Measurements from ENCODE around the gene HEXIM1. TPM values are rescaled to one million over a fixed set of nuclear protein-coding genes. Genes with fewer than 3 reads are reported as not detected.

The HEXIM1 gene
- total RNA-seq, 5 donors from 2014 or later (not counting 1 experiment from before 2014, with no cell fraction given) = 32.3 to 55.9 (median 34.5) TPM

DNA sequence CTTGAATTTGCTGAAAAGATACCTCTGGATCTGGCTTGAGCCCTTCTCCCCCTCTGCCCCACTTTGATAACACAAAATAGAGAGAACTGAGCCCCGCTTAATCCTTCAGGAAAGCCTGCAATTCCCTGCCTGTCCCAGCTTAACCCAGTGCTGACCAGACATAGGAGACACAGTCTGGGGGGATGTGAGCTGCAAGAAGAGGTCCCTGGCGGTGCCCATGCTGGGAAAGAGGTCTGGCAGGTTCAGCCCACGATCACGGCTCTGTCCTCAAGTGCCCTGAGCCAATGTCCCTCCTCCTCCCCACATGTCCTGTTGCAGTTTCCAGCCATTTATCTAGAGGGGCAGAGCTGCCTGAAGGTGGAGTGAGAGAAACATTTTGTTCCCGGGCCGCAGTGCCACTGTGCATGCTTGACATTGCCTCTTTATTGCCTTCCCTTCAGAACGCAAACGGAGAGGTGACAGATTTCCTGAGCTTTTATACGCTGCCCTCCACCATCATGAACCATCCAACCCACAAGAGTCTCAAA, 44.9 kb upstream of the HEXIM1 start:
- Mint-ChIP-seq H3K4me1 (no peaks in the 10 kb centered on the region), H3K27ac (no peak overlapping the region), H3K4me3 (no peak overlapping the region), H3K36me3 (peaks cover 50% of the 10 kb centered on the region), H3K9me3 (no peaks in the 10 kb centered on the region), H3K27me3 (no peaks in the 10 kb centered on the region)
- DNase-seq (no peak), ATAC-seq (replicated peaks in 1 of 4) (no peak)
- ChIA-PET POLR2A (no interaction called here), CTCF (interaction anchor here in 1 of 2 donors (0.5 kb wide), 1 partner anchor 100 kb away, joined by 5 read pairs; no protein-coding TSS in a partner anchor)
- no peaks in the 10 kb centered on the region for H3K9me3 ChIP-seq
- WGBS (ENCODE audit: insufficient coverage) = 94% methylated on average over 6 of the region's 9 CpGs
- H3K36me3 ChIP-seq (ENCODE audit: control insufficient read depth in 2 of 2, extremely low read depth in 1 of 2, insufficient read depth in 1 of 2, low read length in 1 of 2) = peaks cover 35 to 87% of the 10 kb centered on the region in 2 donors
- H3K27ac ChIP-seq (ENCODE audit: low read length) = no peak overlapping the region
- H3K4me3 ChIP-seq (ENCODE audit: control insufficient read depth in 1 of 2, extremely low read depth in 1 of 2, low read length in 1 of 2) = no peak overlapping the region
- H3K27me3 ChIP-seq (replicated peaks in 1 of 2; ENCODE audit: control insufficient read depth in 2 of 2, extremely low read depth in 1 of 2, insufficient read depth in 2 of 2, low read length in 1 of 2) = no peaks in the 10 kb centered on the region
- no peaks in the 10 kb centered on the region for H3K4me1 ChIP-seq (ENCODE audit: control insufficient read depth in 1 of 2, extremely low read depth in 1 of 2, insufficient read depth in 2 of 2, low read length in 2 of 2)

DNA sequence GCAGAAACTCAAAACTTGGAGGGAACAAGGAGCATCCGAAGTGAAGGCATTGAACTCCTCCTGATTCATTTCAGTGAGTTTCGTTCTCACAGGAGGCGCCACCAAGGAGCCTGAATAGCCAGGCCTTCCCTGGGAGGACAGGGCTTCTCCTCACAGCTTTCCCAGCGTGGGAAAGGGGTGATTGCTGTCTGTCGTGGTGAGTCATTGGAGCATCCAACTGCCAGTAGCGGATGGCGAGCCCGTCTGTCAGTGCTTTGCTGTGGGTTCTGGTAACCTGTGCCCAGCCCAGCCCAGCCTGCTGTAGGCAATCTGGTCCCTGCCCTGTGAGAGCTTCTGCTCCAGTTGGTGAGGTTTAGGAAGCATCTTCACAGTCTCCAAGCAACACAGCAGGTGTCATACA, 44.2 kb upstream of the HEXIM1 start:
- ATAC-seq (replicated peaks in 1 of 4) = no peak
- H3K9me3 Mint-ChIP-seq = no peaks in the 10 kb centered on the region
- H3K36me3 Mint-ChIP-seq = peaks cover 45% of the 10 kb centered on the region
- 96% methylated on average over 7 of the region's 8 CpGs for WGBS (ENCODE audit: insufficient coverage)
- no peak overlapping the region for H3K4me3 Mint-ChIP-seq
- Histone ChIP-seq H3K27ac (ENCODE audit: low read length) (no peak overlapping the region), H3K27me3 (replicated peaks in 1 of 2; ENCODE audit: control insufficient read depth in 2 of 2, extremely low read depth in 1 of 2, insufficient read depth in 2 of 2, low read length in 1 of 2) (no peaks in the 10 kb centered on the region), H3K9me3 (no peaks in the 10 kb centered on the region), H3K4me3 (ENCODE audit: control insufficient read depth in 1 of 2, extremely low read depth in 1 of 2, low read length in 1 of 2) (no peak overlapping the region), H3K4me1 (ENCODE audit: control insufficient read depth in 1 of 2, extremely low read depth in 1 of 2, insufficient read depth in 2 of 2, low read length in 2 of 2) (no peaks in the 10 kb centered on the region), H3K36me3 (ENCODE audit: control insufficient read depth in 2 of 2, extremely low read depth in 1 of 2, insufficient read depth in 1 of 2, low read length in 1 of 2) (peaks cover 35 to 86% of the 10 kb centered on the region in 2 donors)
- H3K27me3 Mint-ChIP-seq = no peaks in the 10 kb centered on the region
- H3K27ac Mint-ChIP-seq = no peak overlapping the region
- ChIA-PET CTCF (interaction anchor here in 1 of 2 donors (0.6 kb wide), 1 partner anchor 216 kb away, joined by 3 read pairs; no protein-coding TSS in a partner anchor), POLR2A (interaction anchor here in 1 of 2 donors (0.5 kb wide), 1 partner anchor 49 kb away, joined by 3 read pairs; no protein-coding TSS in a partner anchor)
- DNase-seq = no peak
- no peaks in the 10 kb centered on the region for H3K4me1 Mint-ChIP-seq

DNA sequence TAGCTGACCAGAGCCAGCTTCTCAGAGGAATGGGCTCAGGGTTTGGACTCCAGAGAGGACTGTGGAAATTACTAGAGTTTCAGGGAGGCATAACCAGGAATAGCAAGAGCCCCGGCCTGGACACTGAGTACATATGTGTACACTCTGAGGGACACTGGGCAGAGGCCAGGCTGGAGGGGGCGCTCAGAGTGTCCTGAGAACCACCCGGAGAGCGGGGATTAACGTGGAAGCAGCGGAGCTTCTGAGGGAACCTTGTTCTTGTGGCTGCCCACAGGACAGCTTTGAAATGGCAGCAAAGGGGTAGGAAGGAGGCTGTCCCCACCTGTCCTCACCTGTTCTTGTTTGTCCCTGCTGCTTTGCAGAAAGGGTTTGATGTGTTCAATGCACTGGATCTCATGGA, 43.8 kb upstream of the HEXIM1 start:
- DNase-seq (no peak), ATAC-seq (replicated peaks in 1 of 4) (no peak)
- no peaks in the 10 kb centered on the region for H3K27me3 ChIP-seq (replicated peaks in 1 of 2; ENCODE audit: control insufficient read depth in 2 of 2, extremely low read depth in 1 of 2, insufficient read depth in 2 of 2, low read length in 1 of 2)
- Mint-ChIP-seq H3K36me3 (peaks cover 41% of the 10 kb centered on the region), H3K4me1 (no peaks in the 10 kb centered on the region), H3K27me3 (no peaks in the 10 kb centered on the region), H3K27ac (no peak overlapping the region), H3K4me3 (no peak overlapping the region), H3K9me3 (no peaks in the 10 kb centered on the region)
- ChIA-PET CTCF (interaction anchor here in 1 of 2 donors (0.6 kb wide), 1 partner anchor 216 kb away, joined by 3 read pairs; no protein-coding TSS in a partner anchor), POLR2A (no interaction called here)
- 94% methylated on average over 6 of the region's 6 CpGs for WGBS (ENCODE audit: insufficient coverage)
- no peaks in the 10 kb centered on the region for H3K4me1 ChIP-seq (ENCODE audit: control insufficient read depth in 1 of 2, extremely low read depth in 1 of 2, insufficient read depth in 2 of 2, low read length in 2 of 2)
- H3K4me3 ChIP-seq (ENCODE audit: control insufficient read depth in 1 of 2, extremely low read depth in 1 of 2, low read length in 1 of 2) = no peak overlapping the region
- peaks cover 33 to 85% of the 10 kb centered on the region in 2 donors for H3K36me3 ChIP-seq (ENCODE audit: control insufficient read depth in 2 of 2, extremely low read depth in 1 of 2, insufficient read depth in 1 of 2, low read length in 1 of 2)
- no peak overlapping the region for H3K27ac ChIP-seq (ENCODE audit: low read length)
- H3K9me3 ChIP-seq = no peaks in the 10 kb centered on the region

DNA sequence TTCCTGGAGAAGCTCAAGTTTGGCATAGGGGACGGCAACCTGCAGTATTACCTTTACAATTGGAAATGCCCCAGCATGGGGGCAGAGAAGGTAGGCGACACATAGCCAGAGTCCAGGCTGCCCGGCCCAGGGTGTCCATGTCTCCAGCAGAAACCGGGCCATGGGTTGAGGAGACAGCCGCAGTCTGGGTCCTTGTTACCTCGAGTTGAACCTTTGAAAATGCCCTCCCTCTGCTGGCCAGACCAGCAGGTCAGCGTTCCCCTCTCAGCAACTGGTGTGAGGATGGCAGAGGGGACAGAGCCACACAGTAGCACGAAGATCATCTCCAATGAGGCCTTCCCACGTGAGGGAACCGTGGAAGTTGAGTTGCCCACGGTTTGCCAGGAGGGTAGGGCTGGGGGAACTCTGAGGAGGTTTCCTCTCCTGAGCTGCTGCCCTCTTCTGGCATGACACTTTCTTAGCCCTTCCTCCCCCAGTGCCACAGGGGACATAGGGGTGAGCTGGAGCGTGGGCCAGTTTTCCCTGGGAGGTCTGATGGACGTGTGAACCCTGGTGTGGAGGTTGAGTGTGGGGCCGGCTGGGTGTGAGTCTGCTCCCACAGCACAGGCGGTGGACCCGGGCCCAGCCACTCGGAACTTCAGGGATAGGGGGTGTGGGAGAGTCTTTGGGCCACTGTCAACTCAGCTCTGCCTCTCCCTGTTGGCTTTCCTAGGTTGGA, 43.2 kb upstream of the HEXIM1 start:
- Histone ChIP-seq H3K4me3 (ENCODE audit: control insufficient read depth in 1 of 2, extremely low read depth in 1 of 2, low read length in 1 of 2) (no peak overlapping the region), H3K4me1 (ENCODE audit: control insufficient read depth in 1 of 2, extremely low read depth in 1 of 2, insufficient read depth in 2 of 2, low read length in 2 of 2) (no peaks in the 10 kb centered on the region), H3K27me3 (replicated peaks in 1 of 2; ENCODE audit: control insufficient read depth in 2 of 2, extremely low read depth in 1 of 2, insufficient read depth in 2 of 2, low read length in 1 of 2) (no peaks in the 10 kb centered on the region), H3K27ac (ENCODE audit: low read length) (no peak overlapping the region), H3K9me3 (no peaks in the 10 kb centered on the region), H3K36me3 (ENCODE audit: control insufficient read depth in 2 of 2, extremely low read depth in 1 of 2, insufficient read depth in 1 of 2, low read length in 1 of 2) (peaks cover 30 to 79% of the 10 kb centered on the region in 2 donors)
- no peaks in the 10 kb centered on the region for H3K9me3 Mint-ChIP-seq
- H3K27me3 Mint-ChIP-seq = no peaks in the 10 kb centered on the region
- H3K4me3 Mint-ChIP-seq = no peak overlapping the region
- no peak overlapping the region for H3K27ac Mint-ChIP-seq
- H3K36me3 Mint-ChIP-seq = peaks cover 41% of the 10 kb centered on the region
- CTCF ChIA-PET = no interaction called here
- 97% methylated on average over 10 of the region's 17 CpGs for WGBS (ENCODE audit: insufficient coverage)
- H3K4me1 Mint-ChIP-seq = no peaks in the 10 kb centered on the region
- ATAC-seq (replicated peaks in 1 of 4) (no peak), DNase-seq (no peak)
- POLR2A ChIA-PET = no interaction called here

DNA sequence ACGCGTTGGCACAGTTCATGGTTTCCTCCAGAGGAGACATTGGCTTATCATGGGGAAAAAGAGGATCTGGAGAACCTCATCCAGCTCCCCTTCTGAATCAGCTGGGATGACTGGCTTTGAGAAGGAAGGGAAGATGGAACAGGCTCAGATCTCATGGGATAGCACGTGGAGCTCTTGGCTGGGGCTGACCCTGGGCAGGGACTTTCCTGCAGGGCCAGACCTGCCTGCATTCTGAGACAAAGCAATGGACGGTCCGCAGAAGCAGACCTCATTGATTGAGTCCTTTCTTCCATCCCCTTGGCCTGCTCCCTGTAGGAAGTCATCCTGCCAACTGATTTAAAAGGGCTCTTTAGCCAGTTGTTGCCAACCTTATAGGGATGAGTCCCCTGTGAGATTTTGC, 42.2 kb upstream of the HEXIM1 start:
- Mint-ChIP-seq H3K4me1 (no peaks in the 10 kb centered on the region), H3K9me3 (no peaks in the 10 kb centered on the region), H3K4me3 (no peak overlapping the region), H3K27me3 (no peaks in the 10 kb centered on the region), H3K36me3 (peaks cover 41% of the 10 kb centered on the region), H3K27ac (no peak overlapping the region)
- H3K27ac ChIP-seq (ENCODE audit: low read length) = no peak overlapping the region
- ChIA-PET CTCF (no interaction called here), POLR2A (no interaction called here)
- H3K36me3 ChIP-seq (ENCODE audit: control insufficient read depth in 2 of 2, extremely low read depth in 1 of 2, insufficient read depth in 1 of 2, low read length in 1 of 2) = peaks cover 30 to 77% of the 10 kb centered on the region in 2 donors
- WGBS (ENCODE audit: insufficient coverage) = 96% methylated on average over 4 of the region's 5 CpGs
- H3K4me3 ChIP-seq (ENCODE audit: control insufficient read depth in 1 of 2, extremely low read depth in 1 of 2, low read length in 1 of 2) = no peak overlapping the region
- DNase-seq (no peak), ATAC-seq (replicated peaks in 1 of 4) (no peak)
- H3K4me1 ChIP-seq (ENCODE audit: control insufficient read depth in 1 of 2, extremely low read depth in 1 of 2, insufficient read depth in 2 of 2, low read length in 2 of 2) = no peaks in the 10 kb centered on the region
- H3K27me3 ChIP-seq (replicated peaks in 1 of 2; ENCODE audit: control insufficient read depth in 2 of 2, extremely low read depth in 1 of 2, insufficient read depth in 2 of 2, low read length in 1 of 2) = no peaks in the 10 kb centered on the region
- no peaks in the 10 kb centered on the region for H3K9me3 ChIP-seq

DNA sequence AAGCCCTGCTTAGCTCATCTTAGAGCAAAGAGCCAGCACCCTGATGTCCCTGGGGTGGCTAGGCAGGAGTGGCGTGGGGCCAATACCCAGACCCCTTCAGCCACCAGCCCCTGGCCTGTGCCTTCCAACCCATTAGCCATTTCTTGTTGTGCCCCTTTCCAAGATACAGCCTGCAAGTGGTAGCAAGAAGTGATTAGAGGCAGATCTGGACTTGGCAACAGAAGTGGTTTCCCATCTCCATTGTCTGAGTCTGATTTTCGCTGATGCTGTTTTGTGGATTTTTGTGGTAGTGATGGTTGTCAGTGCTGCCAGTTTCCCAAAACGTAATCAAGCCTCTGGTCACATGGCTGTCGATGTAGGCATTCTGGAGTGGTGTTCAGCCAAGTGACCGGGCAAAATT, 41.7 kb upstream of the HEXIM1 start:
- WGBS (ENCODE audit: insufficient coverage) = 93% methylated on average over 4 of the region's 5 CpGs
- CTCF ChIA-PET = no interaction called here
- Mint-ChIP-seq H3K4me3 (no peak overlapping the region), H3K4me1 (no peaks in the 10 kb centered on the region), H3K27me3 (no peaks in the 10 kb centered on the region), H3K9me3 (no peaks in the 10 kb centered on the region), H3K27ac (no peak overlapping the region), H3K36me3 (peaks cover 40% of the 10 kb centered on the region)
- no peaks in the 10 kb centered on the region for H3K27me3 ChIP-seq (replicated peaks in 1 of 2; ENCODE audit: control insufficient read depth in 2 of 2, extremely low read depth in 1 of 2, insufficient read depth in 2 of 2, low read length in 1 of 2)
- H3K4me3 ChIP-seq (ENCODE audit: control insufficient read depth in 1 of 2, extremely low read depth in 1 of 2, low read length in 1 of 2) = no peak overlapping the region
- peaks cover 25 to 75% of the 10 kb centered on the region in 2 donors for H3K36me3 ChIP-seq (ENCODE audit: control insufficient read depth in 2 of 2, extremely low read depth in 1 of 2, insufficient read depth in 1 of 2, low read length in 1 of 2)
- H3K27ac ChIP-seq (ENCODE audit: low read length) = no peak overlapping the region
- H3K4me1 ChIP-seq (ENCODE audit: control insufficient read depth in 1 of 2, extremely low read depth in 1 of 2, insufficient read depth in 2 of 2, low read length in 2 of 2) = no peaks in the 10 kb centered on the region
- ATAC-seq (replicated peaks in 1 of 4) (no peak), DNase-seq (no peak)
- POLR2A ChIA-PET = no interaction called here
- H3K9me3 ChIP-seq = no peaks in the 10 kb centered on the region

All from T-cell (primary cell).